HEK293 (cell line): Measurements from ENCODE around the gene GJB3.

Source experiments
- CTCF ChIA-PET: fragments of 350-600 bp; formaldehyde crosslinking; extraction: SDS; loops from one replicate; lab custom pipeline; 2021; ENCODE audit warnings: antibody characterized with exemption; lab: Yijun Ruan, JAX
- POLR2A ChIA-PET: fragments of 300-600 bp; formaldehyde crosslinking; extraction: SDS; loops from one replicate; lab custom pipeline; 2020; ENCODE audit warnings: antibody characterized with exemption, inconsistent platforms; lab: Yijun Ruan, JAX
- H3K27ac ChIP-seq: fragments of 200-500 bp; sonication (Bioruptor generic); 2 replicates; pipeline ENCODE4 v1.5.1; 2014; ENCODE audit warnings: low read depth, low read length, control low read depth, inconsistent platforms; ENCODE audit errors: extremely low read depth
- H3K36me3 ChIP-seq, 2 experiments: fragments of 200-500 bp in 1 of 2; sonication (Bioruptor generic) in 1 of 2; 1 replicate in 1 of 2; 2 replicates in 1 of 2; pipeline ENCODE4 v1.5.1; 2014 to 2017; ENCODE audit warnings: inconsistent platforms in 2 of 2, low read length in 2 of 2; ENCODE audit not compliant: control insufficient read depth in 2 of 2, insufficient read depth in 1 of 2
- H3K4me1 ChIP-seq: fragments of 200-500 bp; sonication (Bioruptor generic); 2 replicates; pipeline ENCODE4 v1.5.1; 2014; ENCODE audit warnings: mild to moderate bottlenecking, low read length, inconsistent platforms; ENCODE audit not compliant: control insufficient read depth, insufficient read depth
- H3K4me3 ChIP-seq: 2 replicates; pipeline ENCODE4 v1.5.1; 2011; ENCODE audit warnings: low read depth, mild to moderate bottlenecking, control low read depth, low read length, moderate library complexity
- H3K9me3 ChIP-seq: fragments of 200-500 bp; sonication (Bioruptor generic); 2 replicates; pipeline ENCODE4 v1.5.1; 2014; ENCODE audit warnings: low read depth, low read length, inconsistent platforms; ENCODE audit not compliant: control insufficient read depth, insufficient read depth
- BCL11B ChIP-seq: fragments of 450-650 bp; formaldehyde crosslinking; IDR thresholded peaks from 2 replicates; pipeline ENCODE4 v1.5.1; 2016; ENCODE audit warnings: low read depth, missing biosample characterization, missing genetic modification characterization
- HOXC10 ChIP-seq: sonication (generic); formaldehyde crosslinking; IDR thresholded peaks from 2 replicates; pipeline ENCODE4 v1.8.1; 2023; ENCODE audit warnings: mild to moderate bottlenecking, missing genetic modification reagents
- KLF16 ChIP-seq: fragments of 450-650 bp; formaldehyde crosslinking; IDR thresholded peaks from 2 replicates; pipeline ENCODE4 v1.5.1; 2017; ENCODE audit warnings: missing biosample characterization, missing genetic modification characterization
- MZF1 ChIP-seq: fragments of 450-650 bp; formaldehyde crosslinking; IDR thresholded peaks from 2 replicates; pipeline ENCODE4 v1.5.1; 2017; ENCODE audit warnings: missing biosample characterization, missing genetic modification characterization, borderline replicate concordance
- PRDM6 ChIP-seq: fragments of 450-650 bp; formaldehyde crosslinking; IDR thresholded peaks from 2 replicates; pipeline ENCODE4 v1.5.1; 2017; ENCODE audit warnings: missing biosample characterization, missing genetic modification characterization
- ZBTB17 ChIP-seq: fragments of 450-650 bp; formaldehyde crosslinking; IDR thresholded peaks from 2 replicates; pipeline ENCODE4 v1.5.1; 2016; ENCODE audit warnings: missing biosample characterization, missing genetic modification characterization
- ZBTB8A ChIP-seq: fragments of 450-650 bp; formaldehyde crosslinking; IDR thresholded peaks from 2 replicates; pipeline ENCODE4 v1.5.1; 2016; ENCODE audit warnings: missing biosample characterization, missing genetic modification characterization
- ZFHX2 ChIP-seq: fragments of 450-650 bp; formaldehyde crosslinking; conservative IDR thresholded peaks from 2 replicates; pipeline ENCODE4 v1.5.1; 2016; ENCODE audit warnings: missing biosample characterization, missing genetic modification characterization
- ZNF132 ChIP-seq: fragments of 450-650 bp; formaldehyde crosslinking; IDR thresholded peaks from 2 replicates; pipeline ENCODE4 v1.5.1; 2017; ENCODE audit warnings: missing biosample characterization, missing genetic modification characterization, borderline replicate concordance
- ZNF133 ChIP-seq: fragments of 450-650 bp; formaldehyde crosslinking; IDR thresholded peaks from 2 replicates; pipeline ENCODE4 v1.5.1; 2016; ENCODE audit warnings: missing biosample characterization, missing genetic modification characterization
- ZNF16 ChIP-seq: fragments of 450-650 bp; formaldehyde crosslinking; IDR thresholded peaks from 2 replicates; pipeline ENCODE4 v1.5.1; 2016; ENCODE audit warnings: low read depth, missing biosample characterization, missing genetic modification characterization
- ZNF248 ChIP-seq: fragments of 450-650 bp; formaldehyde crosslinking; IDR thresholded peaks from 2 replicates; pipeline ENCODE4 v1.5.1; 2017; ENCODE audit warnings: missing biosample characterization, missing genetic modification characterization
- ZNF26 ChIP-seq: fragments of 450-650 bp; formaldehyde crosslinking; IDR thresholded peaks from 2 replicates; pipeline ENCODE4 v1.5.1; 2016; ENCODE audit warnings: missing biosample characterization, missing genetic modification characterization
- ZNF292 ChIP-seq: fragments of 450-650 bp; formaldehyde crosslinking; IDR thresholded peaks from 2 replicates; pipeline ENCODE4 v1.5.1; 2016; ENCODE audit warnings: low read depth, missing biosample characterization, missing genetic modification characterization, borderline replicate concordance
- ZNF324 ChIP-seq: fragments of 450-650 bp; formaldehyde crosslinking; IDR thresholded peaks from 2 replicates; pipeline ENCODE4 v1.5.1; 2016; ENCODE audit warnings: missing biosample characterization, missing genetic modification characterization
- ZNF398 ChIP-seq: fragments of 450-650 bp; formaldehyde crosslinking; IDR thresholded peaks from 2 replicates; pipeline ENCODE4 v1.5.1; 2017; ENCODE audit warnings: missing biosample characterization, missing genetic modification characterization
- ZNF501 ChIP-seq: fragments of 450-650 bp; formaldehyde crosslinking; IDR thresholded peaks from 2 replicates; pipeline ENCODE4 v1.5.1; 2016; ENCODE audit warnings: missing biosample characterization, missing genetic modification characterization
- ZNF621 ChIP-seq: fragments of 450-650 bp; formaldehyde crosslinking; IDR thresholded peaks from 2 replicates; pipeline ENCODE4 v1.5.1; 2017; ENCODE audit warnings: missing biosample characterization, missing genetic modification characterization
- ZNF626 ChIP-seq: fragments of 450-650 bp; sonication (Bioruptor Pico); formaldehyde crosslinking; IDR thresholded peaks from 2 replicates; pipeline ENCODE4 v1.5.1; 2018; ENCODE audit warnings: missing biosample characterization, missing genetic modification characterization, inconsistent platforms
- ZNF830 ChIP-seq: fragments of 450-650 bp; IDR thresholded peaks from 2 replicates; pipeline ENCODE4 v1.5.0; 2018; ENCODE audit warnings: missing biosample characterization, missing genetic modification characterization, low read depth, mild to moderate bottlenecking, moderate library complexity

GJB3 gene

GRCh38 chr1:34779526-34779925 is 1.5 kb upstream of the GJB3 start:
- Histone ChIP-seq H3K4me1 (no peaks in the 10 kb centered on the region), H3K27ac (no peak overlapping the region), H3K4me3 (no peak overlapping the region), H3K9me3 (no peaks in the 10 kb centered on the region), H3K36me3 (no peaks in the 10 kb centered on the region)
- CTCF ChIA-PET, result interaction anchor here (0.6 to 1.7 kb wide), 3 partner anchors 37 to 403 kb away, joined by 3 to 6 read pairs (median 4); no protein-coding TSS in a partner anchor
- POLR2A ChIA-PET, result no interaction called here
- TF ChIP-seq ZNF292 (no peak), ZNF132 (tag by site-specific recombination) (no peak), HOXC10 (CRISPR knock-in tag) (no peak), KLF16 (tag by site-specific recombination) (no peak), ZFHX2 (no peak), ZNF626 (tag by site-specific recombination) (no peak), ZNF324 (tag by site-specific recombination) (no peak), ZBTB8A (tag by site-specific recombination) (no peak)

- no peak for TF ChIP-seq HOXC10 (CRISPR knock-in tag)
- CTCF ChIA-PET, result interaction anchor here (0.9 to 1.7 kb wide), 3 partner anchors 9 to 72 kb away, joined by 3 to 6 read pairs (median 3); no protein-coding TSS in a partner anchor
- no peaks in the 10 kb centered on the region for H3K9me3 ChIP-seq
- H3K4me3 ChIP-seq, result no peak overlapping the region
- H3K4me1 ChIP-seq, result no peaks in the 10 kb centered on the region
- no peak overlapping the region for H3K27ac ChIP-seq
- POLR2A ChIA-PET, result no interaction called here
- H3K36me3 ChIP-seq, result no peaks in the 10 kb centered on the region
Observed at GRCh38 chr1:34779962-34780361, 1.1 kb upstream of the GJB3 start.

GRCh38 chr1:34780528-34780927 is 486 bp upstream of the GJB3 start:
- Histone ChIP-seq H3K4me1 (no peaks in the 10 kb centered on the region), H3K9me3 (no peaks in the 10 kb centered on the region)
- TF ChIP-seq ZBTB17 (tag by site-specific recombination) (no peak), ZNF26 (no peak), ZNF621 (tag by site-specific recombination) (no peak), ZNF133 (no peak), MZF1 (no peak), ZNF830 (no peak), ZNF501 (tag by site-specific recombination) (no peak), ZNF16 (tag by site-specific recombination) (no peak), BCL11B (tag by site-specific recombination) (no peak), ZNF398 (no peak), ZNF248 (tag by site-specific recombination) (no peak), PRDM6 (no peak)
- TF ChIP-seq, all 188 proteins: peak for 0
- ChIA-PET CTCF (interaction anchor here (0.7 to 1.7 kb wide), 3 partner anchors 8 to 671 kb away, joined by 3 to 6 read pairs (median 3); no protein-coding TSS in a partner anchor), POLR2A (no interaction called here)
- H3K36me3 ChIP-seq, result no peaks in the 10 kb centered on the region
- no peak overlapping the region for H3K27ac ChIP-seq
- no peak overlapping the region for H3K4me3 ChIP-seq
